KBM-7 (cell line): ENCODE data around the gene PLCXD3.
"Not testable (repeated sequence)": the region's sequence is repeated elsewhere in the genome, so short reads cannot be mapped to it uniquely, and the experiment has no call there.

Experiments used
- DNase-seq: peaks from one replicate; pipeline ENCODE4 v3.0.0-alpha.2; 2015
- in situ Hi-C: fragments of 300-500 bp; cut with MboI; formaldehyde crosslinking; loops from 2 replicates; pipeline ENCODE4 v1.14.3; 2020; ENCODE audit warnings: low sequenced_read_pairs, low pct_unique_long_range_greater_than_20kb, mixed read lengths

PLCXD3 gene

GRCh38 chr5:41503860-41504259, 6.5 kb downstream of the PLCXD3 start:
- no peak for DNase-seq
- in situ Hi-C loops = no loop called here

- DNase-seq = no peak
- in situ Hi-C loops = no loop called here
These were observed 7.1 kb downstream of the PLCXD3 start for GRCh38 chr5:41503310-41503709.

DNA sequence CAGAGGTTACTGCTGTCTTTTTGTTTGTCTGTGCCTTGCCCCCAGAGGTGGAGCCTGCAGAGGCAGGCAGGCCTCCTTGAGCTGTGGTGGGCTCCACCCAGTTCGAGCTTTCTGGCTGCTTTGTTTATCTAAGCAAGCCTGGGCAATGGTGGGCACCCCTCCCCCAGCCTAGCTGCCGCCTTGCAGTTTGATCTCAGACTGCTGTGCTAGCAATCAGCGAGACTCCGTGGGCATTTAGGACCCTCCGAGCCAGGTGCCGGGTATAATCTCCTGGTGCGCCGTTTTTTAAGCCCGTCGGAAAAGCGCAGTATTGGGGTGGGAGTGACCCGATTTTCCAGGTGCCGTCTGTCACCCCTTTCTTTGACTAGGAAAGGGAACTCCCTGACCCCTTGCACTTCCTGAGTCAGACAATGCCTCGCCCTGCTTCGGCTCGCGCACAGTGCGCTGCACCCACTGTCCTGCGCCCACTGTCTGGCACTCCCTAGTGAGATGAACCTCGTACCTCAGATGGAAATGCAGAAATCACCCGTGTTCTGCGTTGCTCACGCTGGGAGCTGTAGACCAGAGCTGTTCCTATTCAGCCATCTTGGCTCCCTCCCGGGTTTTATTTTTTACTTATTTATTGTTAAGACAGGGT, 16.8 kb downstream of the PLCXD3 start:
- DNase-seq, in situ Hi-C loops: not testable (repeated sequence)

- in situ Hi-C loops = no loop called here
- no peak for DNase-seq
These were observed 24.9 kb downstream of the PLCXD3 start for GRCh38 chr5:41485533-41485932.

GRCh38 chr5:41482715-41483114, 27.7 kb downstream of the PLCXD3 start:
- no peak for DNase-seq
- in situ Hi-C loops = no loop called here

GRCh38 chr5:41482173-41482572, 28.2 kb downstream of the PLCXD3 start:
- in situ Hi-C loops = no loop called here
- no peak for DNase-seq

DNA sequence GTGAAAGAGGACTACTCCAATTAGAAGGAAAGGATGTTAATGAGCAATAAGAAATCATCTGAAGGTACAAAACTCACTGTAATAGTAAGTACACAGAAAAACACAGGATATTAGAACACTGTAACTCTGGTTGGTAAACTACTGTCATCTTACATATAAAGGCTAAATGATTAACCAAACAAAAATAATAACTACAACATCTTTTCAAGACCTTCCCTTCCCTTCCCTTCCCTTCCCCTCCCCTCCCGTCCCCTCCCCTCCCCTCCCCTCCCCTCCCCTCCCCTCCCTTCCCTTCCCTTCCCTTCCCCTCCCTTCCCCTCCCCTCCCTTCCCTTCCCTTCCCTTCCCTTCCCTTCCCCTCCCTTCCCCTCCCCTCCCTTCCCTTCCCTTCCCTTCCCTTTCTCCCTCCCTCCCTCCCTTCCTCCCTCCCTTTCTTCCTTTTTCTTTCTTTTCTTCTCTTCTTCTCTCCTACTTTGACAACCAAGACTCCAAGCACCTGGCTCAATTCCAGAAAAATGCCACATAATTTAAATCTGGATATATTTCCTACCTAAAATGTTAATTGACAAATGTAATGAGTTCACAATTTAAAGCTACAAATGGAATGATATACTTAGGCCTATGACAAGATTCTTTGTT, 38.7 kb downstream of the PLCXD3 start:
- in situ Hi-C loops, DNase-seq: not testable (repeated sequence)

GRCh38 chr5:41465493-41466171, 44.8 kb downstream of the PLCXD3 start:
- DNase-seq = no peak
- in situ Hi-C loops = no loop called here

DNA sequence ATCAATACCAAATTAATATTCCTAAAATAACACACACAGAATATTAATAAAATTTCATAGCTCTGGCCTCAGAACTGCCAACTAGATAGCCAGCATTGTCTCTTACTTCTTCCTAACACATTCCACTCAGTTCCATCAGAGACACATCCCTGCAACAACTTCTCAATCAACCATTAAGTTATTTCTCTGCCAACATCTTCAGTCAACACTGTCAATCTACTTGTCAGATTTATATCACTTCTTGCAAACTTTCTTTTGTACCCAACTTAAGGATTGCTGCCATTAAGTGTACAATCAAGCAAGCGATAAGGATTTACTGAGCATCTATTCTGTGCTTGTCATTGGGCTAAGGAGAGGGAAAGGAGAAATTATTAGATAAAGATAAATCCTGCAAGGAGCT, 50.8 kb downstream of the PLCXD3 start:
- in situ Hi-C loops = no loop called here
- DNase-seq = no peak

GRCh38 chr5:41457094-41457493, 53.3 kb downstream of the PLCXD3 start:
- no peak for DNase-seq
- in situ Hi-C loops = no loop called here

DNA sequence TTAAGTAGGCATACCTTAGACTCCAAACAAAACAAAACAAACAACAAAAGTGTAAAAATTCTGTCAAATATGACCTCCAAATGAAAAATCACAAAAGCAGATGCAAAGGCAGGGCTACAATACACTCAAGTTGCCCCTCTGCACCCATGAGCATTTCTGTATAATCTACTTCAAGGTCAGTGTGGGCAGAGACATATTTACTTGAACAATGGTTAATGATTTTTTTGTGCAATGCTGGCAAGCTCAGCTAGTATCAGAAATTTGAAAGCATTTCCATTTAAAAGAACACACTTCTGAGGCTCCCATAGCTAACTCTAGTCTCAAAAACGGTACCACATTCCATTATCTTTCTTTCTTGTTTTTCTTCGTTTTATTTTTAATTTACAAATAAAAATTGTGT, 57.9 kb downstream of the PLCXD3 start:
- in situ Hi-C loops = no loop called here
- no peak for DNase-seq

DNA sequence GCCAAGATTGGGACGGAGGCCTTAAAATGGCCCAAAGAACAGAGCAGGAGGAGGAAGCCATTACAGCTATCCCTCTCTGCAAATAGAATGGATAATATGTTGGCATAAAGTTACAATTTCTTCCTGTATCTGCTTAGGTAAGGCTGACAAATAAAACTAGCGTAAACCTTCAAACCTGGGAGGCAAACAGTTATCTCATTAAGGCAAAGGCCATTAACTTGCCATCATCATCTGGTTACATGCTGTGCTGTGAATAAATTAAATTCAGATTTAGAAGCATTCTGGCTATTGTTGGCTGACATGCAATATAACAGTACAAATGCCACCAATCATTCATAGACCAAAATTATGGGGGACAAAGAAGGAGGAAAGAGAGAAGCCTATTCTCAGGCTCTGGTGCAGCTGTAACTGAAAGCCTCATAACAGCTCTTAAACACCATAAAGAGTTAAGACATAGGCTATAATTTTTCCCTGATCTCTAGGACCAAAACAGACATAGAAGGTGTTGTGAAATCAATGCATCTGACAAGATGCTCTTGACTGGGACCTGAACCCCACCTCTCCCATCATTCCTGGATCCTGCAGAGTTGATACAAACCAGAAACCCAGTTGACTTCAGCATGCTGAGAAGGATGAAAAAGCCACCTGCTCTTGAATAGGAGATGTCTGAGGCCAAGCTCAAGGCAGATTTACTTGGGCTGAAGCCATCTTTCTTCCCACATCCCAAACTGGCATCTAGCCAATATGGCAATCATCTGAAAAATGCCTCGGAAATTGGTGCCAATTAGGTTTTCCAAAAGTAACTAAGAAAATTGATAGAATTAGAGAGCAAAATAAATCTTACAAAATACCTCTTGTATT, 62.5 kb downstream of the PLCXD3 start:
- no peak for DNase-seq
- in situ Hi-C loops = no loop called here

DNA sequence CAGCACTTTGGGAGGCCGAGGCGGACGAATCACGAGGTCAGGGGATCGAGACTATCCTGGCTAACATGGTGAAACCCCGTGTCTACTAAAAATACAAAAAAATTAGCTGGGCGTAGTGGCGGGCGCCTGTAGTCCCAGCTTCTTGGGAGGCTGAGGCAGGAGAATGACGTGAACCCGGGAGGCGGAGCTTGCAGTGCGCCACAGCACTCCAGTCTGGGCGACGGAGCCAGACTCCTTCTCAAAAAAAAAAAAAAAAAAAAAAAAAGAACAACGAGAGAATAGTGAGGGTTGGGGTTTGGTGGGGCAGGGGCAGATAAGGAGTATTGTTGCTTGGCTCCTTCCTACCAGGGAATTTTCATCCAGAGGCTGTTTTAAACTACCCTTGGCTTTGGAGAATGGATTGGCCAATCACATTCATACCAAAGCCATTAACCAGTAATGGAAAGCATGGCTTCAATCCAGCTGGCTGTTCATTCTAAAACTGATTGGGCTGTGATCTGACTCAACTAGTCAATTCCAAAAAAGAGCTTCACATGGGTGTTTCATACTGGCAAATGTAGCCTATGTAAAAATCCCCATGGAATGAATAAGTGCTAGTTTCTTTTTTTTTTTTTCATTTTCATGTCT, 64.4 kb downstream of the PLCXD3 start:
- in situ Hi-C loops = no loop called here
- no peak for DNase-seq

GRCh38 chr5:41435276-41435675, 75.1 kb downstream of the PLCXD3 start:
- in situ Hi-C loops = no loop called here

DNA sequence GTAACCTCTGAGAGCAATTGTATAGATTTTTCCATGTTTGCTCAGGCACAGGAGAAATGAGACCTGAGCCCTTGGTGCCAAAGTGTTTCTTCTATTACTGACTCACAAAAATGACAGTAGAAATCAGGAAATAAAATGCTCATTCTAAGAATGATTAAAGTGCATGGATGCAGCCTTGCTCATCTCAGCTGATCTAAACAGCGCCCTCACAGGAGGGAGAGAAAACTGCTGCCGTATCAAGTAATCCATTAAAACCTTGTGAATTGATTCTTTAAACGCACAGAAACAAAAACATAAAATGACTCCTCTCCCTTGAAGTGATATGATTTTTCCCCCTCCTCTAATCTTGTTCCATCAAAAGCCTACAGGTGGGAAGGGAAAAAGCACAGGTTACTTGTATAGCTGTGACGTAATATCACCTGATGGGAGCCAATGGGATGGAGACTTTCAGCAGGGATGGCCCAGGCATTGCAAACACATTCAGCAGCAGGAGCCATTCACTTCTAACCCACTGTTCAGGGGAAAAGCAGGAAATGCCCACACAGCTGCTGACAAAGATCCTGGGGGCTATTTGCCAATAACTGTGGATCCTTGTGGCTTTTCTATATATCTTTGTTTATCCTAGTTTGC, 76.7 kb downstream of the PLCXD3 start:
- in situ Hi-C loops = no loop called here
- DNase-seq = no peak

More at GRCh38 chr5:41435276-41435675, 75.1 kb downstream of the PLCXD3 start:
- no peak for DNase-seq

- no peak for DNase-seq
- in situ Hi-C loops = no loop called here
These were observed 77.7 kb downstream of the PLCXD3 start for GRCh38 chr5:41432481-41433253.

- in situ Hi-C loops = no loop called here
These were observed 82.9 kb downstream of the PLCXD3 start for GRCh38 chr5:41427505-41427904.

DNA sequence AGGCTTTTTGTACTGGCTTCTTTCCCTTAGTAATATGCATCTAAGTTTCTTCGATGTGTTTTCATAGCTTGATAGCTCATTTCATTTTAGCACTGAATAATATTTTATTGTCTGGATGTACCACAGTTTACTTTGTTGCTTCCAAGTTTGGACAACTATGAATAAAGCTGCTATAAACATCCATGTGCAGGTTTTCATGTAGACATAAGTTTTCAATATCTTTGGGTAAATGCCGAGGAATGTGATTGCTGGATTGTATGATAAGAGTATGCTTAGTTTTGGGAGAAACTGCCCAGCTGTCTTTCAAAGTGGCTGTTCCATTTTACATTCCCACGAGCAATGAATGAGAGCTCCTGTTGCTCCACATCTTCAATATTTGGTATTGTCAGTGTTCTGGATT, 84.7 kb downstream of the PLCXD3 start:
- in situ Hi-C loops = no loop called here

More at GRCh38 chr5:41427505-41427904, 82.9 kb downstream of the PLCXD3 start:
- no peak for DNase-seq

More for the DNA sequence above, 84.7 kb downstream of the PLCXD3 start:
- DNase-seq = no peak
